Adrenal gland (tissue), 5 donors: ENCODE data around the gene NANP.

Experiments
- CTCF ChIP-seq, 6 experiments: fragments of 450-650 bp in 4 of 6; fragments of 200-600 bp in 2 of 6; sonication (generic) in 1 of 6; IDR thresholded peaks; 1 replicate in 5 of 6; 2 replicates in 1 of 6; pipeline versions ENCODE4 v1.5.1 to v1.8.0; 2016 to 2021; ENCODE audit warnings: antibody characterized with exemption in 6 of 6, mild to moderate bottlenecking in 2 of 6, moderate library complexity in 1 of 6
- POLR2A ChIP-seq, 2 donors: fragments of 450-650 bp; IDR thresholded peaks; one replicate each; pipeline ENCODE4 v1.6.1; 2017; ENCODE audit warnings: antibody characterized with exemption in 2 of 2, mild to moderate bottlenecking in 2 of 2, moderate library complexity in 1 of 2
- donor health status: DM: no; HTN: no; CAD: no.

GRCh38 chr20:25587536-25587935, 36.3 kb downstream of the NANP start:
- TF ChIP-seq CTCF (IDR thresholded peaks at IDR 0.05) (no peak), POLR2A (IDR thresholded peaks at IDR 0.05) (no peak)
